ENCODE results near the gene DEFB115.

Gene DEFB115

GRCh38 chr20:31257364-31257763 lies at the start of gene DEFB115:
DEFB115 (plus strand) TSS chr20:31257664; CDS start chr20:31257664, 0 bp downstream.
- TF ChIP-seq CTCF (IDR thresholded peaks at IDR 0.05; ENCODE audit: low read depth, low read length, missing control alignments) = no peak
- DNase-seq (ENCODE audit: low read depth) = no peak

GRCh38 chr20:31236953-31237352 lies 20.5 kb upstream of the DEFB115 start:
- DNase-seq (ENCODE audit: low read depth) = no peak
- in situ Hi-C loops (cut with HindIII; ENCODE audit: low sequenced_read_pairs) = no loop called here
- no peak overlapping the region for H3K4me3 ChIP-seq (ENCODE audit: low read depth, low read length)
- no peak for TF ChIP-seq CTCF (IDR thresholded peaks at IDR 0.05; ENCODE audit: low read depth, low read length, missing control alignments)

More at GRCh38 chr20:31257364-31257763, at the start of gene DEFB115:
- in situ Hi-C loops (cut with HindIII; ENCODE audit: low sequenced_read_pairs) = no loop called here
- no peak within 1 kb of the TSS for H3K4me3 ChIP-seq (ENCODE audit: low read depth, low read length)

- no peak overlapping the region for H3K4me3 ChIP-seq (ENCODE audit: low read depth, low read length)
- in situ Hi-C loops (cut with HindIII; ENCODE audit: low sequenced_read_pairs) = no loop called here
- DNase-seq (ENCODE audit: low read depth) = no peak
- no peak for TF ChIP-seq CTCF (IDR thresholded peaks at IDR 0.05; ENCODE audit: low read depth, low read length, missing control alignments)
These were observed 19.7 kb upstream of the DEFB115 start for GRCh38 chr20:31237763-31238162.

- no peak for TF ChIP-seq CTCF (IDR thresholded peaks at IDR 0.05; ENCODE audit: low read depth, low read length, missing control alignments)
- DNase-seq (ENCODE audit: low read depth) = no peak
- in situ Hi-C loops (cut with HindIII; ENCODE audit: low sequenced_read_pairs) = no loop called here
- no peak overlapping the region for H3K4me3 ChIP-seq (ENCODE audit: low read depth, low read length)
These were observed 18.3 kb upstream of the DEFB115 start for GRCh38 chr20:31239139-31239538.

- TF ChIP-seq CTCF (IDR thresholded peaks at IDR 0.05; ENCODE audit: low read depth, low read length, missing control alignments) = no peak
- DNase-seq (ENCODE audit: low read depth) = no peak
- no peak overlapping the region for H3K4me3 ChIP-seq (ENCODE audit: low read depth, low read length)
- in situ Hi-C loops (cut with HindIII; ENCODE audit: low sequenced_read_pairs) = no loop called here
These were observed 505 bp upstream of the DEFB115 start for GRCh38 chr20:31256959-31257358.

GRCh38 chr20:31260326-31260932 lies 3.0 kb downstream of the DEFB115 start:
- in situ Hi-C loops (cut with HindIII; ENCODE audit: low sequenced_read_pairs) = no loop called here
- DNase-seq (ENCODE audit: low read depth) = no peak
- no peak for TF ChIP-seq CTCF (IDR thresholded peaks at IDR 0.05; ENCODE audit: low read depth, low read length, missing control alignments)
- H3K4me3 ChIP-seq (ENCODE audit: low read depth, low read length) = no peak overlapping the region
